ENCODE measurements around the gene SUCLG2.

- no peak for TF ChIP-seq ZFP30 (CRISPR knock-in tag; IDR thresholded peaks at IDR 0.05)
- no peak for TF ChIP-seq CSDC2 (CRISPR knock-in tag; IDR thresholded peaks at IDR 0.05)
- TF ChIP-seq PPARA (CRISPR knock-in tag; IDR thresholded peaks at IDR 0.05; ENCODE audit: borderline replicate concordance), result no peak
- no peak for TF ChIP-seq ISL1 (CRISPR knock-in tag; IDR thresholded peaks at IDR 0.05)
- TF ChIP-seq BACH2 (CRISPR knock-in tag; IDR thresholded peaks at IDR 0.05; ENCODE audit: borderline replicate concordance), result no peak
- TF ChIP-seq PATZ1 (CRISPR knock-in tag; IDR thresholded peaks at IDR 0.05; ENCODE audit: borderline replicate concordance), result no peak
- no peak for TF ChIP-seq RARB (CRISPR knock-in tag; IDR thresholded peaks at IDR 0.05)
- TF ChIP-seq ARNTL (CRISPR knock-in tag; IDR thresholded peaks at IDR 0.05; ENCODE audit: borderline replicate concordance, low read depth), result no peak
- TF ChIP-seq ZFP3 (CRISPR knock-in tag; IDR thresholded peaks at IDR 0.05), result no peak
- TF ChIP-seq ESRRG (CRISPR knock-in tag; IDR thresholded peaks at IDR 0.05), result no peak
- TF ChIP-seq CREB5 (CRISPR knock-in tag; IDR thresholded peaks at IDR 0.05; ENCODE audit: low read depth), result no peak
- no peak for TF ChIP-seq SNAI2 (CRISPR knock-in tag; IDR thresholded peaks at IDR 0.05)
- TF ChIP-seq, protein P1, sequence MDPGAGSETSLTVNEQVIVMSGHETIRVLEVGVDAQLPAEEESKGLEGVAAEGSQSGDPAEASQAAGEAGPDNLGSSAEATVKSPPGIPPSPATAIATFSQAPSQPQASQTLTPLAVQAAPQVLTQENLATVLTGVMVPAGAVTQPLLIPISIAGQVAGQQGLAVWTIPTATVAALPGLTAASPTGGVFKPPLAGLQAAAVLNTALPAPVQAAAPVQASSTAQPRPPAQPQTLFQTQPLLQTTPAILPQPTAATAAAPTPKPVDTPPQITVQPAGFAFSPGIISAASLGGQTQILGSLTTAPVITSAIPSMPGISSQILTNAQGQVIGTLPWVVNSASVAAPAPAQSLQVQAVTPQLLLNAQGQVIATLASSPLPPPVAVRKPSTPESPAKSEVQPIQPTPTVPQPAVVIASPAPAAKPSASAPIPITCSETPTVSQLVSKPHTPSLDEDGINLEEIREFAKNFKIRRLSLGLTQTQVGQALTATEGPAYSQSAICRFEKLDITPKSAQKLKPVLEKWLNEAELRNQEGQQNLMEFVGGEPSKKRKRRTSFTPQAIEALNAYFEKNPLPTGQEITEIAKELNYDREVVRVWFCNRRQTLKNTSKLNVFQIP (CRISPR knock-in tag; IDR thresholded peaks at IDR 0.05; ENCODE audit: borderline replicate concordance, low read depth), result no peak
- TF ChIP-seq ZC3H10 (CRISPR knock-in tag; IDR thresholded peaks at IDR 0.05), result no peak
Measured at GRCh38 chr3:67389176-67389575, 265.2 kb downstream of the SUCLG2 start.

Measured in SK-N-SH treated with all-trans-retinoic acid at 6 μM for 48 hours (cell line).